GM20000 (cell line): ENCODE data around the gene MEGF9.

Experiments
- DNase-seq: peaks from one replicate; pipeline ENCODE4 v3.0.0; 2012; ENCODE audit warnings: low spot score
- CTCF ChIP-seq: IDR thresholded peaks from 2 replicates; pipeline ENCODE4 v1.5.1; 2012; ENCODE audit warnings: mild to moderate bottlenecking, control low read depth; ENCODE audit errors: extremely low read depth, missing control alignments

The MEGF9 gene

DNA sequence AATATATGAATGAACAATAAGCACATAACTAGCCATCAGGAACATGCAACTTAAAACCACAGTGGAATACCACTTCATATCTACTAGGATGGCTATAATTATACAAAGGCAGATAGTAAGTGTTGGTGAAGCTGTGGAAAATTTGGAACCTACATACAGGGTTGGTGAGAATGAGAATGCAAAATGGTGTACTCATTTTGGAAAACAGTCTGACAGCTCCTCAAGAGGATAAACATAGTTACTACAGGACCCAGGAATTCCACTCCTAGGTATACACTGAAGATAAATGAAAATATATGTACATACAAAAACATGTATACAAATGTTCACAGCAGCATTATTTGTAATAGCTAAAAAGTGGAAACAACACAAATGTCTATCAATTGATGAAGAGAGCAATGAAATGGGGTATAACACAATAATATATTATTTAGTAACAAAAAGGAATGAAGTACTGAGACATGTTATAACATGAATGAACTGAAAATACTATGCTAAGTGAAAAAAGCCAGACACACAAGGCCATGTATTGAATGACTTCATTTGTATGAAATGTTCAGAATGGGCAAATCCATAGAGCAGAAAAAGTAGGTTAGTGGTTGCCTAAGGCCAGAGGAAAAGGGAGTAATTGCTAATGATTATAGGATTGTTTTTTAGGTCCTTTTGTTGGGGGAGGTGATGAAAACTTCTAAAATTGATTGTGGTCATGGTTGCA, 103.1 kb downstream of the MEGF9 start:
- TF ChIP-seq CTCF = no peak
- no peak for DNase-seq

DNA sequence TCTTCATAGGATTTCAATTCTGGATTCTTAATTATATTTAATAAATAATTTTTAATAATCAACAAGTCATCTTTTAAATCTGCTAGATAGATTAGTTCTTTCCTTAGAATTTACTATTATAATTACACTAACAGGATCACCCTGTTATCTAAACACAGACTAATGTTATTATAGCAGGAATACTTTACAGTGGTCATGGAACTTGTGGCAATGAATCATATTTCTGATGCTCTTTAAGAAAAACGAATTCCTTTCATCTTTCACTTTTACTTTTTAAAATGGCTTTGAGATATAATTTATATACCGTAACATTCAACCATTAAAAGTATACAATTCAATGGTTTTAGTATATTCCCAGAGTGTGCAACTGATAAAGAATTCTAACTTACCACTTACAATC, 104.6 kb downstream of the MEGF9 start:
- TF ChIP-seq CTCF = no peak
- no peak for DNase-seq

- no peak for TF ChIP-seq CTCF
- DNase-seq = no peak
These were observed 105.8 kb downstream of the MEGF9 start for GRCh38 chr9:120608421-120608820.

GRCh38 chr9:120603591-120603990, 110.7 kb downstream of the MEGF9 start:
- TF ChIP-seq CTCF = no peak
- no peak for DNase-seq

GRCh38 chr9:120603010-120603409, 111.3 kb downstream of the MEGF9 start:
- TF ChIP-seq CTCF = no peak
- DNase-seq = no peak

DNA sequence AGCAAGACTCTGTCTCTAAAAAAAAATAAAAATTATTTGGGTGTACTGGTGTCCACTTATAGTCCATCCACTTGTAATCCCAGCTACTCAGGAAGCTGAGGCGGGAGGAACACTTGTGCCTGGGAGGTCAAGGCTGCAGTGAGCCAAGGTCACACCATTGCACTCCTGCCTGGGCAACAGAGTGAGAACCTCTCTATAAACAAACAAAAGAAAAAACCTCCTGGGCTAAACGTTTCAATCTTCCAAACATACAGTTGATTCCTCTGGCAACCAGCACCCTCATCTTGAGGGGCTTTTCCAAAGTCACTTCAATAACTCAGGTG, 120.4 kb downstream of the MEGF9 start:
- TF ChIP-seq CTCF = no peak
- DNase-seq = no peak

- no peak for DNase-seq
- TF ChIP-seq CTCF = no peak
These were observed 120.9 kb downstream of the MEGF9 start for GRCh38 chr9:120593250-120593954.
